NCI-H2227 (cell line): ENCODE data around the gene TEAD1.

ENCODE experiments used
- DNase-seq: peaks from one replicate; lab custom pipeline; 2025; ENCODE audit not compliant: unreplicated experiment; lab: John Stamatoyannopoulos, UW

Gene TEAD1

GRCh38 chr11:12785901-12786300 is 111.7 kb downstream of the TEAD1 start:
- DNase-seq, result no peak

- DNase-seq, result no peak
Observed at GRCh38 chr11:12786450-12786849, 112.2 kb downstream of the TEAD1 start.

DNA sequence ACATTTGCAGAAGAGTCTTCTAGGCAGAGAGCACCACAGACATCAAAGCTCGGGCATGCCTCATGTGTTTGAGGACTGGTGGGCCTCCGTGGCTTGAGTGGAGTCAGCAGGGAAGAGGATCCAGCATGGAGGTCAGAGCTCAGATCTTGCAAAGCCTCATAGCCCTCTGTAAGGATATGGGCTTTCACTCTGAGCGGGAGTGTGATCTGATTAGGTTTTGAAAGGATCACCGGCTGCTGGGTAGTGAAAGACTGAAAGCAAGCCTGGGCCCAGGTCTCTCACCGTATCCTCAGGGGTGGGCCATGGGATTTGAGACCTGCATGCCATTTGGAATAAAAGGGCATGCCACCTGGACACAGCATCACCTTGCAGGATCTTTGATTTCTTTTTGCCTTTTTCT is 112.7 kb downstream of the TEAD1 start:
- no peak for DNase-seq

DNA sequence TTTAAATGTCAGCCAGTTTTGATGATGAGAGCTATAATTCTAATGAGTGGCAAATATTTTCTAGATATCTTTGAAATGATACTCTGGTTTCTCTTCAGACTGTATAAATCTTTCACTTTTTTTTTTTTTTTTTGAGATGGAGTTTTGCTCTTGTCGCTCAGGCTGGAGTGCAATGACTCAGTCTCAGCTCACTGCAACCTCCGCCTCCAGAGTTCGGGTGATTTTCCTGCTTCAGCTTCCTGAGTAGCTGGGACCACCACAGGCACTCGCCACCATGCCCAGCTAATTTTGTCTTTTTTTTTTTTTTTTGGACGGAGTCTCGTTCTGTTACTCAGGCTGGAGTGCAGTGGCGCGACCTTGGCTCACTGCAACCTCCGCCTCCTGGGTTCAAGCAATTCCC is 113.6 kb downstream of the TEAD1 start:
- DNase-seq, result no peak

GRCh38 chr11:12789054-12789453 is 114.8 kb downstream of the TEAD1 start:
- DNase-seq, result no peak

DNA sequence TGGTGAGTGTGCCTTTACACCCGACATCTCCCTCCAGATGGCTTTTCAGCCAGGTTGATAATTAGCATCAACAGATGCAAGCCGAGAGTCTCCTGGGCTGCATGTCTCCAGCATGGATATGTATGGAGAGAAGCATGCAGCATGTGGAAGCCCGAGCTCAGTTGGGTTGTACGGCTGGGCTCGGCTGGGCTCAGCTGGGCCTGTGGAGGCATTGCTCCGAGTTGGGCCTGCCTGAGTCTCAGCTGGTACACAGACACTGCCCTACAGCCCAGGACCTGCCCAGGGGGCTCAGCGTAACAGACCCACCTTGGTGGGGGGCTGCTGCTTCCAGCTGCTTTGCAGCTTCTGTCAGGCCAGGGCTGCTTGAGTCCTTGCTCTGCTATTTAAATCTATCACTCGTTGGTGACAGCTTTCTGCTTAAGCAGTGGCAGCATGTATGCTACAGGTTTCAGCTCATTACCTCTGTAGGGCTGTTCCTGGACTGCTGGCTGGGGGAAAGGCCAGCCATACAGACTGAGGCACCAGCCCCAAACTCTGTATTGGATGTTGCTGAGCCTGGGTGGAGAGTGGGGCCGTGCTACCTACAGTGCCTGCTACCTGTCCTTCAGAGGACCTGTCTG is 115.5 kb downstream of the TEAD1 start:
- peak; percentile 54 for DNase-seq

GRCh38 chr11:12790861-12791616 is 116.8 kb downstream of the TEAD1 start:
- no peak for DNase-seq

DNA sequence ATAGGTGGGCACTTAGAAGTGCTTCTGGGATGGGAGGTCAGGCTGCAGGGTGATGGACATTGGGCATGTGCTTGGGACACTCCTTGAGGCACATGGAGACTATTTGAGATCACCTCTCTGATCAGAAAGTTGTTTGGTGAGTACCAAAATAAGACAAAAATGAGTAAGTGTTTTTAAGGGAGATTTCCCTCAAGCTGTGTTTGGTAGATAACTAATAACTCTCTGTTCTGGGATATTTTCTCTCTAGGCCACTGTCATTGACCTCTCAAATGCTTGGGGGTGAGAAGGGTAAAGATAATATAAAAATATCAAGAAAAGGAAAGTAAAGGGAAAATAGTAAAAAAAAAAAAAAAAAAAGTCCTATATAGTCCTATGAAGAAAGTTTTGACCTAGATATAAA is 117.8 kb downstream of the TEAD1 start:
- no peak for DNase-seq

DNA sequence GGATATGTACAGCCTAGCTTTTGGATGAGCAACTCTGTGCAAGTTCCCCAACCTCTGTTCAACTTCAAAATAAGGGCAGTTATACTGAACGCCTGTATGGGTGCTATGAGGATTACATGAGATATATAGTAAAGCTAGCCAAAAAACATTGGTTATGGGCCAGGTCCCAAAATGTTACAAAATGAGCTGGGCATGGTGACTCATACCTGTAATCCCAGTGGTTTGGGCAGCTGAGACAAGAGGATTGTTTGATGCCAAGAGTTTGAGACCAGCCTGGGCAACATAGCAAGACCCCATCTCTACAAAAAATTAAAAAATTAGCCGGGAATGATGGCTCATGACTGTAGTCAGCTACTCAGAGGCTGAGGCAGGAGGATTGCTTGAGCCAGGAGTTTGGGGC is 118.4 kb downstream of the TEAD1 start:
- DNase-seq, result no peak

DNA sequence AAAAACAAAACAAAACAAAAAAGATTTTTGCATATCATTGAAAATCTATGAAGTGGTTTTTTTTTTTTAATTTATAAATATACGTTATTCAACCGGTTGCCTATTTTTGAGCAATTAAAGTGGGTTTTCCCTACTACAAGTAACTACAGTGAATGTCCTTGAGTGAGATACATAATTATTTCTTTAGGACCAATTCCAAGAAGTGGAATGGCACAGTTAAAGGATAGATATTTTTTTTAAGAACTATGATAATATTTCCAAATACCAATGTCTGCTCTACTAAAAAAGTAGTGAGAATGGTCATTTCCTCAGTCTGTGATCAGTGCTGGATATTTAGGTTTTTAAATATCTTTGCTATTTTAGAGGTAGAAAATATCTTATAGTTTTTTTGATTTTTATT is 118.8 kb downstream of the TEAD1 start:
- no peak for DNase-seq

DNA sequence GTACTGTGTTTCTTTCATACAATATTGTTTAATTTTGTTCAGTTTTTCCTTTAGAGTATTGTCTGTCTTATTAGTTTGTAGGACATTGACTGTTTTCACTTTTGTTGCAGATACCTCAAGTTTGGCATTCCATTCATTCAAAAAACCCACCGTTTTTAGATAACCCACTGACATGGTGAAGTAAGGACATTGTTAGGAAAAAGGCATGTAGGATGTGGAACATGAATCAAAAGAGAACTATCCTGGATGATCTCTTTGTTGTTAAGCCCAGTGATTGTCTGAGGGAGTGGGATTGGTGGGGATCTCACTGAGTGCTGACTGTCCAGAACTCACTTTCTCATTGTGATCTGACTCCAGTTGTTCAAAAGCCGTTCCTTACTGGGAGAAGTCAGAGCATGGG is 119.3 kb downstream of the TEAD1 start:
- DNase-seq, result no peak

DNA sequence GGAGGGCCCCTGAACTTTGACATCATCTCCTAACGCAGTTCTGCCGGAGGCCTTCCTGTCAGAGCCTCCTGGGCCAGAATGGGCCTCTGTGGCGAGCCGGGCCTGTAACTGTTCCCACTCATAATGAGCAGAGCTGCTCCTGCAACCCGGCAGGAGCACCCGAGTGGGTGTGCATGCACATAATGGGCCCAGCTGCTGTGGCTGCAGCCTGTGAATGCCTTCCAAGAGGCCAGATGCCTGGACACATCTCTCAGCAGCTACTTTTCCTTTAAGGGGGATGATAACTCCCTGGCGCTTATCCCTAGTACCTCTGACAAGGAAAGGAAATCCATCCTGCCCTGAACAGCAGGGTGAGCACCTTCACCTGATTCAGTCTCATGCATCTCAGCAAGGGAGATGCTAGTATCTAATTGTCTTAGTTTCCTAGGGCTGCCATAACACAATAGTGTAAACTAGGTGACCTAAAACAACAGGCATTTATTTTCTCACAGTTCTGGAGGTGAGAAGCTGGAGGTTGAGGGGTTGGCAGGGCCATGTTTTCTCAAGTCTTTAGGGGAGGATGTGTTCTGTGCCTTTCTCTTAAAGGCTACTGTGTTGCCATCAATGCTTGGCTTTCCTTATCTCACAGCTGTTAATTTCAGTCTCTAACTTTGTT is 120.5 kb downstream of the TEAD1 start:
- DNase-seq, result no peak

GRCh38 chr11:12797996-12798395 is 123.8 kb downstream of the TEAD1 start:
- DNase-seq, result no peak

DNA sequence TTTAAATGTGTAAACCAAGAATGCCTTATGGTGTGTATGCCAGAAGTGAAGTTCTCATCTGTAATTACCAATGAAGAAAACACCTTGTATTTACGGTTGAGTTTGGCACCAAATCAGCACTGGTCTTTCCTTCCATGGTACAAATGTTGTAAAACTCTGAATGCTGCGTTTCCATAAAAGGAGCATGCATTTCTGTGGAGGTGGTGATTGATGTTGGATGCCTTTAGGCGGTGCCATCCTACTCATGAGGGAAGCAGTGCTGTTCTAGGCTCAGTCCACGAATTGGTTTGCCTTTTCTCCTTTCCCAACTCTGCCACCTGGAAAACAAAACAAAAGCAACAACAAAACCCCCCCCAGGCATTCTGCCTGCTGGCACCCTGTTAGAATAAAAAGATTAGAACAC is 124.4 kb downstream of the TEAD1 start:
- DNase-seq, result no peak

GRCh38 chr11:12799334-12799835 is 125.2 kb downstream of the TEAD1 start:
- no peak for DNase-seq

- peak; percentile 39 for DNase-seq
Observed at GRCh38 chr11:12800032-12800671, 125.9 kb downstream of the TEAD1 start.

DNA sequence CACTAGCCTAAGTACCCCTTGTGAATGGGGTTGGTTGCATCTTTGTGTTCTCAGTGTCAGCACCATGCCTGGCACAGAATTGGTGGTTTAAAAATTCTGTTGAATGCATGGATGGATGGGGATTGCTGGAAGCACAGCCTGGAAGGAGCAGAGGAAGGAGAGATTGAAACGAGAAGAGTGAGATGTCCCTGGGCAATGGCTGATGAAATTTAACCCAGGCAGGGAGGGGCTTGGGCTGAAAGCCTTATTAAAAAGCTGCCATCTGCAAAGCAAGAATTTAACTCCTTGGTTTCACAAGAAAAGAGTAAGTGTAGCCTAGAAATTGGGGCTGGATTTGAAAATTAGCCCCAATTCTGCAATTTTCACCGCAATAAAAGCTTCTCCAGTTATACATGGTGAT is 126.7 kb downstream of the TEAD1 start:
- no peak for DNase-seq

GRCh38 chr11:12801976-12802375 is 127.8 kb downstream of the TEAD1 start:
- DNase-seq, result no peak

GRCh38 chr11:12802418-12803085 is 128.3 kb downstream of the TEAD1 start:
- DNase-seq, result peak; percentile 75

DNA sequence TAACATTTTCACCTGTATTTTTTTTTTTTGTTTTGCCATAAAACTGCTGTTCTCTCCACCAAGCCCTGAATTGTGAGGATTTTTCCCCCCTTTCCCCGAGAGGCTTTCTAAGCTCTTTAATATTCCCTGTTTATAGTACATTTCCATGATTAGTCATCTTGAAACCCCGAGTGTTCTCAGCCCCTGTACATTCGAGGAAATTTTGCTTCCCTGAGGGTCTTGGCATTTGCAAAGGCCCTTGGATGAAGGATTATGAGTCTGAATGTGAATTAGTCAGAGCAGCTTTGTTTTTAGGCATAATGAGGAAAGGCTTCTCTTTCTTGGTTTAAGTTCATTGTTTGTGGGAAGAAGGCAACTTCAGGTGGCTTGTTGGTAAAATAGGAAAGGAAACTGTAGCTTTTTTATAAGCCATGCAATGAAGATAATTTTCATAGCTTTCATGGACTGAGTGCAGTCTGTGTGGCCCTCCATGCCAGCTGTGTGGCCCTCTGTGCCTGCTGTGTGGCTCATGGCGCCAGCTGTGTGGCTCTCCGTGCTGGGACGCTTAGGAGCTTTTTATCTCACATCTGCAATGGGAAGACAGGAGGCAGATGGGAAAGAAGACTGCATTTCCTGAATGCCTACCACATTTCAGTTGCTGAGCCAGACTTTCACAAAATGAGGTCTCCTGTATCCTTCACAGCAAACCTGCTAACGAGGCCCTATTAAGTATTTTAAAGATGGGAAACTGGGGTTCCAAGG is 129.0 kb downstream of the TEAD1 start:
- no peak for DNase-seq
